Measurements from ENCODE around the gene ACTMAP.
"Not testable (repeated sequence)": the region's sequence is repeated elsewhere in the genome, so short reads cannot be mapped to it uniquely, and the experiment has no call there.

Gene ACTMAP

GRCh38 chr19:40775632-40776022 is 25.4 kb upstream of the ACTMAP start:
- no peak for DNase-seq

- no peak for DNase-seq
Observed at GRCh38 chr19:40774916-40775631, 24.8 kb upstream of the ACTMAP start, which contains the start of gene MIA. Gene MIA (plus strand): TSS chr19:40775521. CDS start chr19:40775543, 22 bp downstream.

- not testable (repeated sequence) for DNase-seq
Observed at GRCh38 chr19:40771101-40771862, 21.0 kb upstream of the ACTMAP start.

- DNase-seq = no peak
Observed at GRCh38 chr19:40768869-40769268, 18.6 kb upstream of the ACTMAP start.

GRCh38 chr19:40766385-40766784 is 16.1 kb upstream of the ACTMAP start:
- not testable (repeated sequence) for DNase-seq

- no peak for DNase-seq
Observed at GRCh38 chr19:40763963-40764362, 13.7 kb upstream of the ACTMAP start.

- DNase-seq = no peak
Observed at GRCh38 chr19:40763526-40763925, 13.2 kb upstream of the ACTMAP start.

GRCh38 chr19:40762754-40763470 is 12.6 kb upstream of the ACTMAP start:
- DNase-seq = no peak

GRCh38 chr19:40759352-40759751 is 9.1 kb upstream of the ACTMAP start:
- no peak for DNase-seq

- DNase-seq = no peak
Observed at GRCh38 chr19:40758491-40758890, 8.2 kb upstream of the ACTMAP start.

- no peak for DNase-seq
Observed at GRCh38 chr19:40756502-40757110, 6.3 kb upstream of the ACTMAP start.

GRCh38 chr19:40755791-40756190 is 5.5 kb upstream of the ACTMAP start:
- no peak for DNase-seq

GRCh38 chr19:40755248-40755624 is 5.0 kb upstream of the ACTMAP start:
- DNase-seq = no peak

GRCh38 chr19:40754611-40755247 is 4.5 kb upstream of the ACTMAP start:
- DNase-seq = peak; percentile 30

GRCh38 chr19:40752257-40752781 is 2.0 kb upstream of the ACTMAP start:
- no peak for DNase-seq

- DNase-seq = peak; percentile 98
Observed at GRCh38 chr19:40750874-40751537, 729 bp upstream of the ACTMAP start, which contains the start of gene SNRPA. Gene SNRPA (plus strand): TSS chr19:40751203. CDS start chr19:40751409, 206 bp downstream.

GRCh38 chr19:40747536-40747935 is 2.7 kb downstream of the ACTMAP start:
- no peak for DNase-seq

- DNase-seq = peak; percentile 41
Observed at GRCh38 chr19:40745402-40745780, 4.9 kb downstream of the ACTMAP start.

GRCh38 chr19:40744554-40745401 is 5.5 kb downstream of the ACTMAP start:
- no peak for DNase-seq

GRCh38 chr19:40743926-40744325 is 6.4 kb downstream of the ACTMAP start:
- no peak for DNase-seq

GRCh38 chr19:40742886-40743285 is 7.4 kb downstream of the ACTMAP start:
- no peak for DNase-seq

All from fibroblast of skin of right quadriceps (primary cell).